GM18519 (cell line): ENCODE results near the gene COX6A2.

Source experiments
- ATAC-seq: cut with Tn5 transposase; IDR thresholded peaks from one replicate; pipeline ENCODE4 v1.9.1; 2021; ENCODE audit warnings: mild to moderate bottlenecking, moderate library complexity; ENCODE audit not compliant: unreplicated experiment, low FRiP score

The COX6A2 gene

DNA sequence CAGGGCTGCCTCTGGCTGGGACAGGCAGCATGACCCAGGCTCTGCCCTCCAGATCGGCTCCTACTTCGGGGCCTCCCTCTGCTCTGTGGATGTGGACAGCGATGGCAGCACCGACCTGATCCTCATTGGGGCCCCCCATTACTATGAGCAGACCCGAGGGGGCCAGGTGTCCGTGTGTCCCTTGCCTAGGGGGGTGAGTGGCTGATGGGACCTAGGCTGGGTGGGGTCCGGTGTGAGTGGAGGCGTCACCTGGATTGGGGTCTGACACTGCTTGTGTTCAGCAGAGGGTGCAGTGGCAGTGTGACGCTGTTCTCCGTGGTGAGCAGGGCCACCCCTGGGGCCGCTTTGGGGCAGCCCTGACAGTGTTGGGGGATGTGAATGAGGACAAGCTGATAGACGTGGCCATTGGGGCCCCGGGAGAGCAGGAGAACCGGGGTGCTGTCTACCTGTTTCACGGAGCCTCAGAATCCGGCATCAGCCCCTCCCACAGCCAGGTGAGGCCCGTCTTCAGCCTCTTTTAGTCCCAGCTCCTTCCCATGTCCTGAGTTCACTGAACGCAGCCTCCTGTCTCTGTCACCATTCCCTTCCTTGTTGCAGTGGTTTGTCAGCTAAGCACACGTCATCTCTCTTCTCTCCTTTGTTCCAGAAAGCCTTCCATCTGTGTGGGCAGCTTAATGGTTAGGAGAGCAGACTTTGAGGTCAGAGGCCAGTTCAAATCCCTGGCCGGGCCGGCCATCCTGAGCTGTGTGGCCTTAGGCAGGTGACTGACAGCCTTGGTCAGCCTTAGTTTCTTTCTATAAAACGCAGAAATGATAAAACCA, 16.9 kb downstream of the COX6A2 start:
- no peak for ATAC-seq

DNA sequence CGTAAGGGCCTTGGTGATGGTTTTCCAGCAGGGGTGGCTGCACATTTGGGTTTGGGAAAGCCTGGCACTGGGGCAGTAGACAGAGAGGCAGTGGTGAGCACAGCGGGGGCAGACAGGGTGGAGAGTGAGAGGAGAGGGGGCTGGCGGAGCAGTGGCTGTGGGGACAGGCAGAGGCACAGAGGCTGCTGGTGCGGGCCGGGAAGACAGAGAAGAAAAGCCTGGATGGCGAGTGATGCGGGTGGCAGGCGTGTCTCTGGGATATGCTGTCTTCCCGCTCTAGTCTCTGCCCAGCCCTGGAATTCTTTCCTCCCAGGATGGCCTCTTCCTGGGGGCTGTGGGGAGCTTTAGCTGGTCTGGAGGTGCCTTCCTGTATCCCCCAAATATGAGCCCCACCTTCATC, 18.1 kb downstream of the COX6A2 start:
- no peak for ATAC-seq

DNA sequence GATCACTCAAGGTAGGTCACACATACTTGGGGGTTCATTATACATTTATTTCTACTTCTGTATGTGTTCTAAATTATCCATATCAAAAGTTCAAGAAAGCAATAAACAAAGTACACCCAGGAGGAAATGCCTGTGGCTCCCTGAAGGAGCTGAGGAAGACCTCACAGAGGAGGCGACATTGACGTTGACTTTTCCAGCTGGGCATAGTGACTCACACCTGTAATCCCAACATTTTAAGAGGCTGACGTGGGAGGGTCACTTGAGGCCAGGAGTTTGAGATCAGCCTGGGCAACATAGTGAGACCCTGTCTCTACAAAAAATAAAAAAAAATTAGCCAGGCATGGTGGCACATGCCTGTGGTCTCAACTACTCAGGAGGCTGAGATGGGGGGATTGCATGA, 18.7 kb downstream of the COX6A2 start:
- ATAC-seq, result no peak

DNA sequence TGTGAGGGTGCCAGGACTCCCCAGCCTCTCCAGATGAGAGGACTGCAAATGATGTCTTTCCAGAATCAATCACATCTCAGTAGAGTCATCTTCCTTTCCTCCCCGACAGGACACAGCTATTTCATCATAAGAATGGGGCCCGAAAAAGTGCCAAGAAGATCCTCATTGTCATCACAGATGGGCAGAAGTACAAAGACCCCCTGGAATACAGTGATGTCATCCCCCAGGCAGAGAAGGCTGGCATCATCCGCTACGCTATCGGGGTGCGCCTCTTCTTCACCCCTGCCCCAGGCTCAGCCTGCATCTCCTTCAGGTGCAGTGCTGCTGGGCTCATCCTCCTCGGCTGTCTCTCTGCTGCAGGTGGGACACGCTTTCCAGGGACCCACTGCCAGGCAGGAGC, 20.8 kb downstream of the COX6A2 start:
- ATAC-seq, result no peak

DNA sequence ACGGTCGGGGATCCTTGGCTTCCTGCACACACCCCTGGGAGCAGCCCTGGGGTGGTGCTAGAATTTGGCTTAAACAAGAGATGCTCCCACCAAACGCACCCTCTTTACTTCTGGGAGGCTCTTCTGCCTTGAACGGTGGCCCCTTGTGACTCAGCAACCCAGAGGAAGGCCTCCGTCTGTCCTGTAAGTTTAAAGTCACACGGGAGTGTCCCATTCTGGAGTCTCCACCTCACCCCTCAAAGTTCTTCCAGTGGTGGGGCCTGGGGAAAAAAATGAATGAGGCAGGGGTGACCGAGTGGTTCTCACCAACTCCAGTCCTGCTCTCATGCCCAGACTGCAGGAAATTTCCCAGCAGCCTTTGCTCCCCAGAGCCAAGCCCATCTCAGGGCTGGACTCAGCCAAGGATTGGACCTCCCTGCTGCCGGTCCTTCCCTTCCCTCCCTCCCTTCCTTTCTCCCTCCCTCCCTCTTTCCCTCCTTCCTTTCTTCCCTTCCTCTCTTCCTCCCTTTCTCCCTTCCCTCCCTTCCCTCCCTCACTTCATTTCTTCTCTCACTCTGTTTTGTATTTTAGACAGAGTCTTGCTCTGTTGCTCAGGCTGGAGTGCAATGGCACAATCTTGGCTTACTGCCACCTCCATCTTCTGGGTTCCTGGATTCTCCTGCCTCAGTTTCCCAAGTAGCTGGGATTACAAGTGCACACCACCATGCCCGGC, 23.7 kb downstream of the COX6A2 start:
- no peak for ATAC-seq

DNA sequence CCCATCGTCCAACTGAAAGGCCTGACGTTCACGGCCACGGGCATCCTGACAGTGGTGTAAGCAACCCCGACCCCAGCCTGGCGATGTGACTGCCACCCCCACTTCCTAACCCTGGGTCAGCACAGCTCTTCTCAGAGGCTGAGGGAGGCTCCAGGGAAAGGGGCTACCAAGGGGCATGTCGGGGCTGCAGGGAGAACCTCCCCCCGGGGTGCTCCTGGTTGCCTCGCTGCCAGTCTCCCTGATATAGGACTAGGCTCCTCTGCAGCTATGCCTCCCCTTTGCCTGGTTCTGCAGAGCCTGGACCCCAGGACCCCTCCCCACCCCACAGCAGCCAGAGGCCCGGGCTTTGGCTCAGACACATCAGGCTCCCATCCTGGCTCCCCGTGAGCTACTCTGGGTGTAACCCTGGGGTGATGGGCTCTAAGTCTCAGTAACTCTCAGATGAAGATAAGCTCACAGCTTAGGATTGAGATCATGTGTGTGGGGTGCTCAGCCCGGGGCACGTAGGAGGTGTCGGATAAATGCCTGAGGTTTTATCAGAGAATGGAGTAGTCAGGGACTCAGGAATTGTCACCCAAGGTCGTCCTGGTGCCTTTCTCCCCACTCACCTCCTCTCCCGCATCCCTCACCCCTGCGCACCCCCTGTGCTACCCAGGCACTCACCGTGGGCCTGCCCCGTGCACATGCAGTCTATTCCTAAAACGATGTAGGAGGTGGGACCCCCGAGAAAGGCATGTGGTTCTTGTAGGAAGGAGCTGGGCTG, 24.4 kb downstream of the COX6A2 start:
- ATAC-seq, result no peak

DNA sequence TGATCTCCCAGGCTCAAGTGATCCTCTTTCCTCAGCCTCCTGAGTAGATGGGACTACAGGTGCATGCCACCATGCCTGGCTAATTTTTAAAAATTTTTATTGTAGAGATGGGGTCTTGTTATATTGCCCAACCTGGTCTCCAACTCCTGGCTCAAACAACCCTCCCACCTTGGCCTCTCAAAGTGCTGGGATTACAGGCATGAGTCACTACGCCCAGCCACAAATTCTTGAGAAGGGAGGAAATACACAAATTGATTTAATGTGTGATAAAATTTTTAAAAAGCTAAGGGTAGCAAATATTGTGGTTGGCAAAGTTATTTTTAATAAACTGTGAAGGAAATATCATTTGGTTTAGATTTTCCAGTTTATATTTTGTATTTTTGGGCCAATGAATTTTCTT, 25.5 kb downstream of the COX6A2 start:
- no peak for ATAC-seq

DNA sequence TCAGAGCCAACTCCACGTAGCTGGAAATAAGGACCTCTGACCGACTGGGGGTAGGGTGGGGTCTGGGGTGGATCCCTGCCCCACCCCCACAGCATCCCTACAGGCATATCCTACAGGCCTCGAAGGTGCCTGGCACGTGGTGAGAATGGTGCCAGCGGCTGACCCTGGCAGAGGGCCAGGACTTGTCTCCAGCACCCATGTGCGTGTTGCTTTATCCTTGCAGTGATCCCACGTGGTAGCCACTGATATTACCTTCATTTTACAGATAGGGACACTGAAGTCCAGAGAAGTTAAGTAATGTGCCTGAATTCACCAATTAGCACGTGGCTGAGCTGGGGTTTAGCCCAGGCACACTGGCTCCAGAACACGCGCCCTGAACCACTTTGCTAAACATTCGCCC, 26.7 kb downstream of the COX6A2 start:
- ATAC-seq, result no peak

DNA sequence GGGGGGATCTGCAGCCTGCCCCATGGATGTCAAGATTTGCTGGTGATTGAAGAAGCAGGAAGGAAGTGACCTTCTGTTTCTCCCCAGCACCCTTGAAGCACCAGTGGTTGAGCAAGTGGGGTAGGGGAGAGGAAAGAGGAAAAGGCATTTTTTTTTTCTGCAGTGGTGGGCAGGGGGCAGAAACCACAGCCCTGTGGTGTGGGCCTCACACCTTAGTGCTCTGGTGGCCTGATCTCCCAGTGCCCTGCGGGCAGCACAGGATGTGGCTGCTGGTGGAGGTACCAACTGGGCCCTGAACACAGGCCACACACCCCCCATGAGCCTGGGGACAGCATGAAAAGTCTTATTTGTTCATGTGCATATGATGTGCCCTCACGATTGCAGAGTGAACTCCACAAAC, 28.0 kb downstream of the COX6A2 start:
- ATAC-seq, result no peak

DNA sequence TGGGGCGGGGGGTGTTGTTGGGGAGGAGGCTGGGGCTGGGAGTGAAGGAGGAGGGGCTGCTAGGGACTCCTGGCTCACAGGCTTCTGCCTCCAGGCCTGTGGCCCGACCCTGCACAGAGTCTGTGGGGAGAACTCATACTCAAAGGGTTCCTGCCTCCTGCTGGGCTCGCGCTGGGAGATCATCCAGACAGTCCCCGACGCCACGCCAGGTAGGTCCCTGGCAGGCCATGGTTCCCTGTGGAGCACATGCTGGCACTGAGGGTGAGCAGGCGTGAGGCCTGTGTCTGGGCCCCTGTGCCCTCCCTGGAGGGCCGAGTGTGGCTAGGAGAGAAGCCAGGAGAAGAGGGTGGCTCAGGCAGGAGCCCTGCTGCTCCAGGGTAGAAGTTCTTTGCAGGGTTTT, 30.5 kb downstream of the COX6A2 start:
- no peak for ATAC-seq

DNA sequence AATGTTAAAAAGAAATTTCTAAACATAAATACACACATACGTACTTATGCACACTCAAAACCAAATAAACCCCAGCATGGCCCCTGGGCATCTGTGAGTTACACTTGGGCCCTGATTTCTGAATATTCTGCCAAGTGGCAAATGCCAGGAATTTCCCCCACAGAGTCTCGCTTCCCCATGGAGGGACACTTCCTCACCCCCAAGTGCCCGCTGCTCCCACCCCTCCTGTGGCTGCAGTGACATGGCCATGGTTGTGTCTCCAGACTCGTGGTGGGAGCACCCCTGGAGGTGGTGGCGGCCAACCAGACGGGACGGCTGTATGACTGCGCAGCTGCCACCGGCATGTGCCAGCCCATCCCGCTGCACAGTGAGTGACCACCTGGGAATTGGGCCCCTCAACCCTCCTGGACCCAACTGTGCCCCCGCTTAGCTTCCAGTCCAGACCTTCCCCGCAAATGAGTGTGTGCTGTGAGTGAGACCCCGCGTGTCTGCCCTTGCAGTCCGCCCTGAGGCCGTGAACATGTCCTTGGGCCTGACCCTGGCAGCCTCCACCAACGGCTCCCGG, 31.0 kb downstream of the COX6A2 start:
- ATAC-seq, result no peak

DNA sequence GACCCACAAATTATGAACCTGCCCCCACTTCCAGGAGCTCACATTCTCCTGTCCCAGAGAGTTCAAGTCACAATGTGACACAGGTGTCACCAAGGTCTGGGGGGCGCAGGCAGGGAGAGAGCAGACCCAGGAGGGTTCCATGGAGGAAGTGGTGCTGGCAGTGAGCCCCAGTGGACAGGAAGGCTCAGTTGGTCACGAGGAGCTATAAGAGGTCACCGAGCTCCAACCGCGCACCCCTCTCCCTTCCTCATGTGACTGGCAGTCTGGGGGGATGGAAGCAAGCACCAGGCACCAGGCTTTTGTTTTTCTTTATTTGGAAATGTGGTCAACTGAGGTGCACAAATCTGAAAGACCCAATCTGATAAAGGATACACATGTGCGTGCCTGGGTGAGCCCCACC, 32.5 kb downstream of the COX6A2 start:
- no peak for ATAC-seq

DNA sequence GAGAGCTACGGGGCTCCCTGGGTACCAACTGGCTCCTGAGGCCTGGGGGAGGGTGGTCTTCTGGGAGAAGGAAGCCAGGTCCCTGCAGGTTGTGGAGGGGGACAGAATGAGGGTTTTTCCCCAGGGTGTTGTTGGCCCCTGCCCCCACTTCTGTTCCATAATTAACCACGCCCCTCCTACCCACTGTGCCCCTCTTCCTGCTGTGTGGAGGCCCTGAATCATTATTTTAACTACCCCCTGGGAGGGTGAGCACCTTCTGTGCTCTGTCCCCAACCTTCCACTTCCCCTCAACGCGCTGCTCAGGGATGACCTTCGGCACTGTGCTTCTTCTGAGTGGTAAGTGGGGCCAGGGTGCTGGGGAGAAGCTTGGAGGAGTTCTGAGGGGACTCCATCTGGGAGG, 35.1 kb downstream of the COX6A2 start, which contains the start of gene ITGAD:
TSS of gene ITGAD (plus strand) at position 280 of the 400 bp plus-strand sequence. CDS start at position 306, 26 bp downstream.
- no peak for ATAC-seq

DNA sequence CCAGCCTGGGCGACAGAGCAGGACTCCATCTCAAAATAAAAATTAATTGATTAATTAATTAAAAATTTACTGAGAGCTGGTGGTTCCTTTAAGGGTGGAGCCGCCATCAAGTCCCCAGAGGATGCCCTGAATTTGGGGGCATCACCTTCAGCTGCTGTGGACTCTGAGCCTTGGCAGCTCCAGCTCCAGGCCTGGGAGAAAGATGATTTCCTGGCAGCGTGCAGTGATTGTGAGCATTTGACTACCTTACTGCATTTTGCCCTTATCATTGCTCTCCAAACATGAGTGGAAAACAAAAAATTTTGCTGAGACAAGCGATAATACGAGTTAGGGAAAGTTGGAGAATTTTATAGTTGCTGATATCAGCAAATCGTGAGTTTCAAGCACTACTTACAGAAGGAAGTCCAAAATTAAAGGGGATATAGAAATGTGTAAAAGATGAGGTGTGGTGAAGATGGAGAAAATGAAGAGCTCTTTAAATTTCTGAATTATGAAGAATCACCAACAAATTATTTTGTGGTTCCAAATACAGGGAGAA, 37.6 kb downstream of the COX6A2 start:
- no peak for ATAC-seq

DNA sequence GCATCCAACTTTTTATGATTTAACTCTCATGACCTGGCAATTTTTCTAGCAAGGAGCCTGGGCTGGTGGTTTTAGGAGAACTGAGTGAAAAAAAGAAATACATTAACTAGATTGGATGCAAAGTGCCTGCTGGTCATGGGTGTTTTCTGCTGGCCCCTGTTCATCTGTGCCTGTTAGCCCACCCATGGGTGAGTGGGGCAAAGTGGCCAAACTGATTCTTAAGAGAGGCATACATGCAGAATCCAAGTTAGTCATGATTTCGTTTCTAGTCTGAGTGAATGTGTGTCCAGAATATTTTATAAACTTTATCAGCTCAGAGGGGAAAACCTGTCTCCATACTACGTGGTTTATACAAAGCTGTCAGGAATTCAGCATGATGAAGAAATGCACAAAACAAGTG, 39.6 kb downstream of the COX6A2 start:
- no peak for ATAC-seq

DNA sequence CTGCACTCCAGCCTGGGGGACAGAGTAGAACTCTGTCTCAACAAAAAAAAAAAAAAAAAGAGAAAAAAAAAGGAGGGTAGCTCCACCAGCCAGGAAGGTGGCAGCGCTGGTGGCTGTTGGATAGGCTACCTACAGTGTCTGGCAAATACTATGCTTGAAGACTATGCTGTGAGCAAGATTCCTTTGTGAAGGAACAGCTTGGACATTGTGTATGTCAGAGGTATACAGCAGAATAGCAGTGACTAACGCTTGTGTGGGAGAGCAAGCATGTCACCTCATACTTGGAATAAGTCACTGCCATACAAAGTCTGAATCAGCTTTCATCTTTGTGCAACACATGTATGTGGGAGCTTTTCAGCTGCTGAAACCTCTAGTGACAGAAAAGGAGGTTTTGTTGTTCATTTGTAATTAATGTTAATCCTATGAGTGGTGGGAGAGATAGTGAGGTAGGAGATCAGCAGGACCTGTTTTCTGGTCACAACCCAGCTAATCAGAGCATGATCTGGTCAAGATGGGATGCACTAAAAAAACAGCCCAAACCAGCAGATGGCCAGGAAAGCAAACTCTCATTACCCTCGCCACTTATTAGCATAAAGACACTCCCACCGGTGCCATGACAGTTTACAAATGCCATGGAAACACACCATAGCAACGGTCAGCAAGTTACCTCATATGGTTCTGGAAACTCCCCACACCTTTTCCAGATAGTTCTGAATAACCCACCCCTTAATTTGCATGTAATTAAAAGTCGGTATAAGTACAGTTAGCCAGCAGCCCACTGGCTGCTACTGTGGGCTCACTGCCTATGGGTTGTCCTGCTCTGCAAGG, 41.8 kb downstream of the COX6A2 start:
- no peak for ATAC-seq

DNA sequence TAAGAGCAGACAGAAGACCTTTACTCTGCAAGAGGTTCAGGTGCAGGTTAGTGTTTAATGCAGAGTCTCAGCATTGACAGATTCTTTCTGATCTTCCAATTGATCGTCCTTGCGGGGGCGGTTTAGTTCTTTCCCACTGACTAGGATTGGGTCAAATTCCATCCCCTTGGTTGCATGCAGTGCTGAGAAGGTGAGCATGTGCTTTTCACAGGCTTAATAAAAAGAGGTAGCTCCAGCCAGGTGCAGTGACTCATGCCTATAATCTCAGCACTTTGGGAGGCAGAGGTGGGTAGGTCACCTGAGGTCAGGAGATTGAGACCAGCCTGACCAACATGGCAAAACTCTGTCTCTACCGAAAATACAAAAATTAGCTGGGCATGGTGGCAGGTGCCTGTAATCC, 42.5 kb downstream of the COX6A2 start:
- no peak for ATAC-seq

DNA sequence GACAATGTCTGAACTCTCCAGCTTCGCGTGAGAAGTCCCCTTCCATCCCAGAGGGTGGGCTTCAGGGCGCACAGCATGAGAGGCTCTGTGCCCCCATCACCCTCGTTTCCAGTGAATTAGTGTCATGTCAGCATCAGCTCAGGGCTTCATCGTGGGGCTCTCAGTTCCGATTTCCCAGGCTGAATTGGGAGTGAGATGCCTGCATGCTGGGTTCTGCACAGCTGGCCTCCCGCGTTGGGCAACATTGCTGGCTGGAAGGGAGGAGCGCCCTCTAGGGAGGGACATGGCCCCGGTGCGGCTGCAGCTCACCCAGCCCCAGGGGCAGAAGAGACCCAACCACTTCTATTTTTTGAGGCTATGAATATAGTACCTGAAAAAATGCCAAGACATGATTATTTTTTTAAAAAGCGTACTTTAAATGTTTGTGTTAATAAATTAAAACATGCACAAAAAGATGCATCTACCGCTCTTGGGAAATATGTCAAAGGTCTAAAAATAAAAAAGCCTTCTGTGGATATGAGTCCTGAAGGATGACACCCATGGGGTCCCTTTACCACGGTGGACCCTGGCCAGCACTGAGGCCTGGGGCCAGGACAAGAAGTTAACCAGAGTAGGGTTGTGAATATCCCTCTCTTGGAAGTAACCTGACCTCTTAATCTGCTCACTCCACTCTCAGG, 45.5 kb downstream of the COX6A2 start:
- ATAC-seq, result no peak

DNA sequence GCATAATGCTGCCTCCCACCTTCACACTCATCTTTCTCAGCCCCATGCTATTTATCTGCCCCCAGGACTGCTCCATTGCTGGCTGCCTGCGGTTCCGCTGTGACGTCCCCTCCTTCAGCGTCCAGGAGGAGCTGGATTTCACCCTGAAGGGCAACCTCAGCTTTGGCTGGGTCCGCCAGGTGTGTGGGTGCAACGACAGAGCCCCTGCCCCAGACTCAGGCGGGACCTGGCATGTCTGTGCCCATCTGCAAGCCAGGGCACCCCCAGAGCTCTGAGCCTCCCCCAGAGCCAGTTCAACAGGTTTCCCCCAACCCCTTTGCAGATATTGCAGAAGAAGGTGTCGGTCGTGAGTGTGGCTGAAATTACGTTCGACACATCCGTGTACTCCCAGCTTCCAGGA, 48.0 kb downstream of the COX6A2 start:
- no peak for ATAC-seq
